GM12891 (cell line): Measurements from ENCODE around the gene RCOR1.

Source experiments
- POLR2A ChIP-seq: IDR thresholded peaks from 2 replicates; pipeline ENCODE4 v1.6.1; 2011; ENCODE audit warnings: low read depth, low read length, control low read depth
- POLR2AphosphoS5 ChIP-seq: IDR thresholded peaks from 2 replicates; pipeline ENCODE4 v1.6.1; 2011; ENCODE audit warnings: low read depth, low read length, control low read depth

GRCh38 chr14:102565331-102565887, 27.0 kb upstream of the RCOR1 start:
- TF ChIP-seq POLR2A: no peak
- no peak for TF ChIP-seq POLR2AphosphoS5
